ENCODE data around the gene ETS1.

The ETS1 gene

DNA sequence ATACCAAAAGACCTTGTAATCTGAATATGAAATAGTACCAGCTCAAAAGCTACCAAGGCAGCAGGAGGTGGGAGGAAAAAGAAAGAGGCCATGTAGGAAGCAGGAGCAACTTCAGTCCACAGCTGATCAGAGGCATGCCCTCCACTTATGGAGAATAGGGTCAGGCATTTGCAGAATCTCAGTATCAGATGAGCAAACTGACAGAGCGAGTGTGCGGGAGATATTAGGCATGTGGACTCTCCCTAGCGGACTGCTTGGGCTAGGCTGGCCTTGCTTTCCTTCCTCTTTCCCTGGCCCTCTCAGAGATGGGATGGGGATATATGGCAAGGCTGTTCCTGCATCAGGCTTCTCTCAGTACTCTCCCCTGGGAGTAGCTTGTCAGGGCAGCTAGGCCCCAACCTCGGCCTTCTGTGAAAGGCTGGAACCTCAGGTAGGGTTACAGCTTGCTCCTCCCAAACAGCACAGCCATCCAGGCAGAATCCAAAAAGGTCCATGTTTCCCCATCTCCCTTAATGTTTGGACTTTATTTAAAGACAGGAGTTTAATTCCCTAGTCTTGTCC, 37.0 kb downstream of the ETS1 start:
- peaks cover 11% of the 10 kb centered on the region; the same call in 1 of the 2 replicates for H3K36me3 ChIP-seq (ENCODE audit: insufficient read depth, low read length)
- no peak overlapping the region for H3K4me3 ChIP-seq (ENCODE audit: low read length)
- no peak overlapping the region for H3K9ac ChIP-seq (ENCODE audit: low read depth, low read length)
- peaks cover 83% of the 10 kb centered on the region for H3K27me3 ChIP-seq (ENCODE audit: insufficient read depth, low read length)
- WGBS = 80% methylated on average over 4 of the region's 4 CpGs
- no peaks in the 10 kb centered on the region for H3K9me3 ChIP-seq (ENCODE audit: insufficient read depth, low read depth, low read length)
- no peak overlapping the region for H3K27ac ChIP-seq (ENCODE audit: low read depth, low read length)
- peaks cover 7% of the 10 kb centered on the region; the same call in 1 of the 2 replicates for H3K4me1 ChIP-seq (ENCODE audit: insufficient read depth, low read length)

DNA sequence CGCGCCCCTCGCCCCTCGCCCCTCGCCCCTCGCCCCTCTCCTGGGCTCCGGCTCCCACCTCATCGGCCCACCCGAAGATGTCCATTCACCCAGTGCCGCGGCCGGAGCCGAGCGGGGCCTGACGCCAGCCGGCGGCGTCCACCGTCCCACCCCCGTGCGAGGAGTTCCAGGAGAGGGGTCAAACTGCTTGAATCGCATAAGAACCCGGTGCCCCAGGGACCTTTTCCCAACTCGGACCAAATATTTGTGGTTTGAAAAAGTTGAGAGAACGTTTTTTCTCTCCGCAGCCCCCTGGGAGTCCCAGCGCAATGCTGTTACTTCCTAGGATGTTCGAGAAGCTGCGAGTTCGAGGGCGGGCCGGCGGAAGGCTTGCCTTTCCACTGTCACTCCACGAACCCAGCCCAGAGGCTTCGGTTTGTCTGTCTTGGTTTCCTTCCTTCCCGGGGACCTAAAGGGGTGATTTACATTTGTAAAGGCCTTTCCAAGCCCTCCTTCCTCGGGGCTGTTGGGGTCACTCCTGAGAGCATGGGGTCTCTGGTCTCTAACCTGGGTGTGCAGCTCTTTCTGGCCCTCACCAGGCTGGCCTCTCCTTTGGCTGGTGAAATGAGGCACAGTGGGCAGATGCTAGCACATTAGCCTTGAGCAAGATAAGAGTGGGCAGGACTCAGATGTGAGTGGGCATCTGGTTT, 38.0 kb downstream of the ETS1 start:
- Histone ChIP-seq H3K4me3 (ENCODE audit: low read length) (peak overlapping the region; percentile 46), H3K27ac (ENCODE audit: low read depth, low read length) (no peak overlapping the region), H3K9ac (ENCODE audit: low read depth, low read length) (no peak overlapping the region)

DNA sequence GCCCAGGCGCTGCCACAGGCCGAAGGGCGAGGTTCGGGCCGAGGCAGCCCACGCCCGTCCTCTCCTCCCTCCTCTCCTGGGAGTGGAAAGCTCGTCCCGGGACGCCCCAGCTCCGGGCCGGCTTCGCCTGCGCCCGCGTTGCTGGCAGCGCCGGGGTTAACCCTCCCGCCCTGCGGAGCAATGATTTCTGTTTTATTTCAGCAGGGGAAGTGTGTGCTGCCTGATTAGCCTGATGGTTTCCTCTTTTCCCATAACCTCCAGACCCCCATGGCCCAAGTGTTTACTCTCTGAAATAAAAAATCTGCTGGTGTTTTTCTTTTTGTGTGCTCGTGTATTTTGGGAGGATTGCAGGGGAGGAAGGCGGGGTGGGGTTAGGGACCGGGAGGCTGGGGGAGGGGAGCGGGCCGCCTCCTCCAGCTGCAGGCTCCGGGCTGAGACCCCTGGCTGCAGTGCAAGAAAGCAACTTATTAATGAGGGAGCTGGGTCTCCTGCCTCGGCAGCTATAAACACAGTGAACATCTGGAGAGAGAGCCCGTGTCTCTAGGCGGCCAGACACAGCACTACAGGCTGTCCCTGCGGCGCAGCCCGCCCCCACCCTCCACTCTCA, 38.6 kb downstream of the ETS1 start:
- Histone ChIP-seq H3K36me3 (ENCODE audit: insufficient read depth, low read length) (0 out of 2 replicates have a peak, but pooled peaks cover 2% of the 10 kb centered on the region), H3K9ac (ENCODE audit: low read depth, low read length) (no peak overlapping the region), H3K9me3 (ENCODE audit: insufficient read depth, low read depth, low read length) (no peaks in the 10 kb centered on the region), H3K27me3 (ENCODE audit: insufficient read depth, low read length) (peaks cover 96% of the 10 kb centered on the region), H3K27ac (ENCODE audit: low read depth, low read length) (no peak overlapping the region), H3K4me3 (ENCODE audit: low read length) (peak overlapping the region; percentile 46), H3K4me1 (ENCODE audit: insufficient read depth, low read length) (peaks cover 17% of the 10 kb centered on the region)
- WGBS = 3% methylated on average over 32 of the region's 32 CpGs

More for the DNA sequence above, 38.0 kb downstream of the ETS1 start:
- peaks cover 4% of the 10 kb centered on the region; the same call in 1 of the 2 replicates for H3K36me3 ChIP-seq (ENCODE audit: insufficient read depth, low read length)
- WGBS = 8% methylated on average over 34 of the region's 37 CpGs
- peaks cover 12% of the 10 kb centered on the region for H3K4me1 ChIP-seq (ENCODE audit: insufficient read depth, low read length)
- peaks cover 92% of the 10 kb centered on the region for H3K27me3 ChIP-seq (ENCODE audit: insufficient read depth, low read length)
- H3K9me3 ChIP-seq (ENCODE audit: insufficient read depth, low read depth, low read length) = no peaks in the 10 kb centered on the region

DNA sequence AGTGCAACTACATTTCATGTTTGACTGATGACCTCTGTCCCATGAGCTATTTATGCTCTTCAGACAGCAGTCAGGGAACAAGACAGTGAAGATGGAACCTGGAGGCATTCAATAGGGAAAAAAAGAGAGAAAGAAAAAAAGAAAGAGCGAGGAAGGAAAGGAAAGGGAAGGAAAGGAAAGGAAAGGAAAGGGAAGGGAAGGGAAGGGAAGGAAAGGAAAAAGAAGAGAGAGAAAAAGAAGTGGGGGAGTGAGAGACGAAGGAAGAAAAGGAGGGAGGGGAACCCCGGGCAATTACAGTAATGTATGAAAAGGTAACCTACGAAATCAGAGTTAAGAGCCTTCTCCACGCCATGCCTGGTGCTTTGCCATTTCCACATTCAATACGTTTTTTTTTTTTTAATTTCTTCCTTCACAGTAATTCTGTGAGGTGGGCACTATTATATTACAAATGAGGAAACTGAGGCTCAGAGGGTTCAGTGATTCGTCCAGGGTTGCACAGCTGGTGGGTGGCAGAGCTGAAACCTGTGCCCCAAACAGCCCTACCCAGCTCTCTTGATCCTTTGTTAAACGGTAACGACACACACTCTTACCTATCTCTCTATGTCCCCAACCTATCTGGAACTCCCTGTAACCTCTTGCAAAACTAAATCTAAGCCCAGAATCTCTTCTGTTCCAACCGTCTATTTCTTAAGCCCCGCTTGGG, 39.3 kb downstream of the ETS1 start:
- Histone ChIP-seq H3K4me1 (ENCODE audit: insufficient read depth, low read length) (peaks cover 20% of the 10 kb centered on the region), H3K4me3 (ENCODE audit: low read length) (peak overlapping the region; percentile 46), H3K9ac (ENCODE audit: low read depth, low read length) (no peak overlapping the region), H3K9me3 (ENCODE audit: insufficient read depth, low read depth, low read length) (no peaks in the 10 kb centered on the region), H3K27ac (ENCODE audit: low read depth, low read length) (no peak overlapping the region), H3K27me3 (ENCODE audit: insufficient read depth, low read length) (peaks cover 98% of the 10 kb centered on the region), H3K36me3 (ENCODE audit: insufficient read depth, low read length) (0 out of 2 replicates have a peak, but pooled peaks cover 2% of the 10 kb centered on the region)
- WGBS = 37% methylated on average over 8 of the region's 11 CpGs

DNA sequence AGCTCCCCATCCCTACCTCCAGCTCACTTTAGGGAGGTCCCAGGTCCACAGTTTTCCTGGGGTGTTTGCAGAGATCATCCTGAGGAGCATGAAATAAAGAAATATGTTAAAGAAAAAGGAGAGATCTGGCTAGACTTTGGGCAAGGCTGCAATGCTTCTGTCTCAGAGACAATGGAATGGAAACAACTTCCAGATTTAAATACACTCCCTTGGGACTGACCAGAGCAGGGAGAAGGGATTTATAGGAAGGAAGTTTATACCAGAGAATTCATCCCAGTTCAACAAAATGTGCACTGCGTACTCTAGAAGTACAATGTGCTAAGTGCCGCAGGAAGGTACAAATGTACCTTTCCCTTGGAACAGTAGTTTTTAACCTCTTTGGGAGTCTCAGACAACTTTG, 40.4 kb downstream of the ETS1 start:
- no peak overlapping the region for H3K27ac ChIP-seq (ENCODE audit: low read depth, low read length)
- WGBS = 99% methylated on average over 2 of the region's 2 CpGs
- H3K4me1 ChIP-seq (ENCODE audit: insufficient read depth, low read length) = peaks cover 20% of the 10 kb centered on the region
- H3K9me3 ChIP-seq (ENCODE audit: insufficient read depth, low read depth, low read length) = no peaks in the 10 kb centered on the region
- no peak overlapping the region for H3K9ac ChIP-seq (ENCODE audit: low read depth, low read length)
- no peaks in the 10 kb centered on the region for H3K36me3 ChIP-seq (ENCODE audit: insufficient read depth, low read length)
- H3K4me3 ChIP-seq (ENCODE audit: low read length) = no peak overlapping the region
- H3K27me3 ChIP-seq (ENCODE audit: insufficient read depth, low read length) = peaks cover 95% of the 10 kb centered on the region

DNA sequence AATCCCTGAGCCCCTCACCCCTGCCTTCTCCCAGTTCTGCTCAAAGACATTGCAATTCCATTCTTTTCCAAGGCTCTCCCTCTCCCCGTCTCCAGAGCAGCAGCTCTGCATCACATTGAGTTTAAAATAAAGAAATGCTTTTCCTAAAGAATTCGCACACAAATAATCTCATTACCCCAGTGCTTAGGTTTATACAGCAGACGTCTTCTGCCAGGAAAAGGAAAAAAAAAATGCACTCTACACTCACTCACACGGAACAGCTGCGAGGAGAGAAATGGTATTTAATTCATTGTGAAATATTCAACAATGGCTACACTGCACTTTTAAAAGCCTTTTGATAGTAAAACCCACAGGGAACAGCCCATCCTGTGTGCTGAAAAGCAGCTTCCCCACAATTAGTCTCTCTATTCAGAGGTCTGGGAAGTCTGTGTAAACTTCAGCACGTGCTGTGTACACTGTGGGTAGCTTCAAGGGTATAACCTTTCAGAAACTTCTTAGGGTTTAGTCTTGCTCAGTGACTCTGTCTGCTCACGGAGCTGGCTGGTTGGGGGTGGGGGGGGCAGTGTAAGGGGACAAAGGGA, 42.8 kb downstream of the ETS1 start:
- Histone ChIP-seq H3K36me3 (ENCODE audit: insufficient read depth, low read length) (no peaks in the 10 kb centered on the region), H3K27me3 (ENCODE audit: insufficient read depth, low read length) (peaks cover 93% of the 10 kb centered on the region), H3K4me3 (ENCODE audit: low read length) (no peak overlapping the region), H3K4me1 (ENCODE audit: insufficient read depth, low read length) (peaks cover 14% of the 10 kb centered on the region), H3K9me3 (ENCODE audit: insufficient read depth, low read depth, low read length) (no peaks in the 10 kb centered on the region), H3K27ac (ENCODE audit: low read depth, low read length) (no peak overlapping the region), H3K9ac (ENCODE audit: low read depth, low read length) (no peak overlapping the region)
- WGBS = 33% methylated on average over 5 of the region's 7 CpGs

DNA sequence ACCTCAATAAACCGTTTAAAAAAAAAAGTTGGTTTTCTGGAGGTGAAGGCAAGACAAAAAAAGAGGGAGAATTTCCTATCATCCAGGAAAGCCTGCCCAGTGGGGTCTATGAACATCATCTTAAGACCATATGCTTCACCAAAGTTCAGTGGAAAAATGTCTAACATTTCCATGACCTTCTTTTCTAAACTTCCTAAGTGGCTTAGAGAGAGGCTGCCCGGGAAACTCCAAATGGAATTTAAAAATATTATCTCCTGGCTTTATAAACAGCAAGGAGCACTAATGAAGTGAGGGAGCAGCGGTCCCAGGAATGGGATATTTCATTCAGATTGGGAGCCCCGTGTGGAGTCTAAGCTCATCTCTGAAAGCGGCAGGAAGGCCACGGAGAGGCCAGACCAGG, 46.9 kb downstream of the ETS1 start:
- peaks cover 93% of the 10 kb centered on the region for H3K27me3 ChIP-seq (ENCODE audit: insufficient read depth, low read length)
- 93% methylated on average over 6 of the region's 6 CpGs for WGBS

DNA sequence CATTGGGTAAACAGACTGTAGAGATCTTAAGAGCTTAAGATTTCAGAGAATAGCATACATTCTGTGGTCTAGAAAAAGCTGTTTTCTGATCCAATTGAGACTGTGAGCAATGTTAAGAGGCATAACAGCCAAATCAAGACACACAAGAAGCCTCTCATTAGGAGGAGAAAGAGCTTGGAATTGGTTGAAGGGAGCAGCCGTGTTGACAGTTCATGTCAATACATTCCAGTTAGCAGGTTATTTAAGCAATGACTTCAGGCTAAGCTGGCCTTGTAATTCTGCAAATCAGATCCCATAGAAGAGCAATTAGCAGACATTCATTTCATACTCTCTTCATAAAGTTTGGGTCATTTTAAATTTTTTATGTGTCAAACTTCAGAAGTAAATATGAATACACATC, 50.9 kb downstream of the ETS1 start:
- WGBS = 100% methylated on average over 1 of the region's 1 CpG
- Histone ChIP-seq H3K9ac (ENCODE audit: low read depth, low read length) (no peak overlapping the region), H3K36me3 (ENCODE audit: insufficient read depth, low read length) (no peaks in the 10 kb centered on the region), H3K4me1 (ENCODE audit: insufficient read depth, low read length) (peaks cover 18% of the 10 kb centered on the region), H3K27ac (ENCODE audit: low read depth, low read length) (no peak overlapping the region), H3K4me3 (ENCODE audit: low read length) (no peak overlapping the region), H3K27me3 (ENCODE audit: insufficient read depth, low read length) (peaks cover 95% of the 10 kb centered on the region), H3K9me3 (ENCODE audit: insufficient read depth, low read depth, low read length) (no peaks in the 10 kb centered on the region)

More for the DNA sequence above, 46.9 kb downstream of the ETS1 start:
- Histone ChIP-seq H3K4me1 (ENCODE audit: insufficient read depth, low read length) (peaks cover 13% of the 10 kb centered on the region), H3K36me3 (ENCODE audit: insufficient read depth, low read length) (no peaks in the 10 kb centered on the region), H3K9me3 (ENCODE audit: insufficient read depth, low read depth, low read length) (no peaks in the 10 kb centered on the region), H3K4me3 (ENCODE audit: low read length) (no peak overlapping the region), H3K9ac (ENCODE audit: low read depth, low read length) (no peak overlapping the region), H3K27ac (ENCODE audit: low read depth, low read length) (no peak overlapping the region)

DNA sequence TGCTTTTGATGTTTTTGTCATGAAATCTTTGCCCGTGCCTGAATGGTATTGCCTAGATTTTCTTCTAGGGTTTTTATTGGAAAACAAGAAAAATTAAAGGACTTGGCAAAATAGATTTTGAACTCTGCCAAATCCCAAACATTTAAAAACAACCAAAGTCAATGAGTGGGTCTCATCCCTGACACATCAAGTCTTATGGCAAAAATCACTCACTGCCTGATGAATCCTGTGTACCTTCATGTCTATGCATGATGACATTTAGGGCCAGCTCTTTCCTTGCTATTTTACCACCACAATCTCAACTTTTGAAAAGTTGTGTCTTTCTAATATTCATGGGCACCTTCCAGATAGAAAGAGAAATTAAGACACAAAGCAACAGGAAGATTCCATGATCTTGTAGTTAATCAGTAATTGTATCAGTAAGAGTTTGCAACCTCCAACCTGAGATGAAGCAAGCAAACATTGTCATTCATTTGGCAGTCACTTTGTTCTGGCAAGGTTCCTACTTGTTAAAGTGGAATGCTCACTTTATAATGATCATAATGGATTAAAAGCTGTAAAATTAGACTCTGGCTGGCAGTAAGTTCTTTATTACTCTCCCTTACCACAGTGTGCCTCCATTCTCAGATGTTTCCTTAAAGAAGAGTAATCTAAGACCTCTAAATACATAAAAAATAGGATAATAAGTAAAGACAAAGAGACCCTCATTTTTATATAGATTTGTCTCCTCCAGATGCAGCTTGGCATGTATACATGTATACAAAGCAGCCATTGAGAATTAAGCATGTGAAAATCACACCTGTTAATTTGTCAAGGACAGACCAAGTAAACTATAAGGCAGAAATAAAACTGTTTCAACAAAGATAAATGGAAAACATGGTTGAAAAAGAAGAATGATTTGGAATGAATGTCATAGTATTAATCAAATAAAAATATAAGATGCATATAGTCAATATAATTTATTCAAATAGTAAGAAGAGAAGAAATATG, 51.6 kb downstream of the ETS1 start:
- Histone ChIP-seq H3K27ac (ENCODE audit: low read depth, low read length) (no peak overlapping the region), H3K4me1 (ENCODE audit: insufficient read depth, low read length) (peaks cover 18% of the 10 kb centered on the region), H3K27me3 (ENCODE audit: insufficient read depth, low read length) (peaks cover 95% of the 10 kb centered on the region), H3K9me3 (ENCODE audit: insufficient read depth, low read depth, low read length) (no peaks in the 10 kb centered on the region), H3K36me3 (ENCODE audit: insufficient read depth, low read length) (no peaks in the 10 kb centered on the region), H3K9ac (ENCODE audit: low read depth, low read length) (no peak overlapping the region), H3K4me3 (ENCODE audit: low read length) (no peak overlapping the region)
- 92% methylated on average over 1 of the region's 1 CpG for WGBS

DNA sequence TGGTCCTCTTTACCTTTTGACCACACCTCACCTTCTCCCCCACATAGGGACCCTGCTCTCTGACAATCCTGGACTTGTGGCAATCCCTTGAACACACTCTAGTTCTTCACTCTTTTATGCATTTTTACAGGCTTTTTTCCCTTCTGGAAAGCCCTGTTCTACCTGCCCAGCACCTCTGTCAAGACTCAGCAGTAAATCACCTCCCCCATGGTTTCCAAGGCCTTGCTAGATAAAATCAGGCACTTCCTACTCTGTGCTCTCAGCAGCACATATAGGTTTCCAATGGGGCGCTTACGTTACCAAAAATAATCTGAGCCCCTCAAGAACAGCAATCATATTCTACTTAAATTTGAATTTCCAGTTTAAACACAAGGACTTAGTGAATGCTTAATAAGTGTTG, 53.9 kb downstream of the ETS1 start:
- Histone ChIP-seq H3K4me1 (ENCODE audit: insufficient read depth, low read length) (peaks cover 18% of the 10 kb centered on the region), H3K27me3 (ENCODE audit: insufficient read depth, low read length) (peaks cover 97% of the 10 kb centered on the region), H3K9ac (ENCODE audit: low read depth, low read length) (no peak overlapping the region), H3K4me3 (ENCODE audit: low read length) (peak overlapping the region; percentile 38), H3K27ac (ENCODE audit: low read depth, low read length) (no peak overlapping the region; the same call in 1 of the 2 replicates), H3K36me3 (ENCODE audit: insufficient read depth, low read length) (no peaks in the 10 kb centered on the region), H3K9me3 (ENCODE audit: insufficient read depth, low read depth, low read length) (no peaks in the 10 kb centered on the region)
- 66% methylated on average over 2 of the region's 2 CpGs for whole genome bisulfite sequencing
